COLO829 (cell line): ENCODE measurements around the gene MYL1.

Source experiments
- DNase-seq: peaks from one replicate; pipeline ENCODE4 v3.0.0; 2012; ENCODE audit warnings: low spot score

MYL1 gene

GRCh38 chr2:210267698-210268097 lies 47.3 kb downstream of the MYL1 start:
- DNase-seq, result no peak

DNA sequence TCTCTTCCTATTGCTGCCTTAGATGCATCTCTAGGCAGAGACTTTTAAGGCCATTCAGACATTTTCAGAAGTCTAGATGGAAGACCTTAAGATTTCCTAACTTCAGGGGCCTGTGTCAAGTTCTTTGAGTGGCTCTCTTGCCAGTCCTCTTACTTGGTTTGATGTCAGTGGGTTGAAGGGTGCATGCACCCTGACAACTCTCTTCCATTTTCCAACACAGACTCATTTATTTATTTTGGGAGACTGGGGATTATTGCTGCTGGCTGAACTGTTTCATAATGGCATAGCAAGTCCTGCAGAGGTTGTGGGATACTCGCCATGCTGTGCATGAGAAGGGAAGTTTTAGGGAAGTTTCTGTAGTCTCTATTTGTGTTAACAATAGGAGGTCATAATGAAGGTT lies 50.7 kb downstream of the MYL1 start:
- no peak for DNase-seq

DNA sequence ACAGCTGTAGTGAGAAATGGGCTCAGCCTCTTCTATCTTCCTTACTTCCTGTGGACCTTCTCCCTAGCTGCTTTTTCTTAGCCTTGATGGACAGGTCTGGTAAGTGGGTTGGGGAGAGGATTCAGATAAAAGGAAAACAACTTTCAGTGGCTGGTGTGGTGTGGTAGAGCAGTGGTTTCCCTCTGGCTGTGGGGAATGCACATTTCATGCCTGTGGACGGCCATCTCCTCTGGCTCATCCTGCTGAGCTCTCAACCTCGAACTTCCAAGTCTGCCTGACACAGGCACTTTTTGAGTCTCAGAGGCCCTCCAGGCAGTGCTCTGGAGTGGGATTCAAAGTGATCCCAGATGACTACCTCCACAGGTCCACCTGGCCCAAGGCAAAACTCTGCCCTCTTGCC lies 51.1 kb downstream of the MYL1 start:
- no peak for DNase-seq

GRCh38 chr2:210262036-210262435 lies 52.9 kb downstream of the MYL1 start:
- no peak for DNase-seq

DNA sequence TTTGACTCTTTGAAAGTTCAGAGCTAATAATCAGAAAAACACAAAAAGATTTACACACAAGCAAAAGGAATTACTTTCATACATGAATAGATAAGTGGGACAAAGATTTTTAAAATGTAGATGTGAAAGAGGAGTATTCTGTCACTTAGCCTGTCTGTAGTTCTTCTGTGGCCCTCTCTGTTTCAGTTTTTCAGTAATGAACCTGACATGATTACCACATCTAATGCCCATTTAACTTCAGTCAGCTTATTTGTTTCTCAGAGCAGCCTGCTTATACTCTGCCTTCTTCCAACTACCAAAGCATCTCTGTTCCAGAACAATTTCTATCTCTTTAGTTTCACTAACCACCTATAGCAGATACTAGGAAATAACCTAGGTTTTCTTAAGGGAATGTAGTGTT lies 55.3 kb downstream of the MYL1 start:
- no peak for DNase-seq

GRCh38 chr2:210252699-210253606 lies 62.0 kb downstream of the MYL1 start:
- DNase-seq, result no peak

DNA sequence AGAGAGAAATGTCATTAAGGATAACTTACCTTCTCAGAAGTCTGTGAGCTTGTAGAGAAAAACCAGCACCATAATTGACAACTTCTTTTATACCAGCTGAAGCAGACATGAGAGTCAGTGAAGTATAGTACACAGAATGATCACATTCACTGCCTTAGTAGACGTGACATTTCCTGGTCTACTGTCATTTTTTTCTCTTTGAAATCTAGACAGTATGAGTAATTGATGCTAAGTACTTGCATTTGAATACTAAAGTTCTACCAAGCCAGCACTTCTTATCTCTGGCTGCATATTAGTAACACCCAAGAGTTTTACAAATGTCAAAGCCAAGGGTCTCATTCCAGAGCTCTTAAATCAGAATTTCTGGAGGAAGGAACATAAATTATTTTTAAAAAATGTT lies 64.4 kb downstream of the MYL1 start:
- DNase-seq, result no peak
